Measurements from ENCODE around the gene LACTBL1.

- TF ChIP-seq CTCF (IDR thresholded peaks at IDR 0.05) (no peak), POLR2A (IDR thresholded peaks at IDR 0.05) (no peak)
Observed at GRCh38 chr1:23018661-23019093, 46.0 kb upstream of the LACTBL1 start.
